ENCODE measurements around the gene PLD2.

The PLD2 gene

GRCh38 chr17:4785311-4786105 lies 21.4 kb upstream of the PLD2 start:
- H3K18ac ChIP-seq (ENCODE audit: low read depth in 1 of 2, low read length in 2 of 2), result no peak overlapping the region
- no peak overlapping the region for H3K27ac ChIP-seq (ENCODE audit: low read length, poor library complexity, severe bottlenecking)
- no peak overlapping the region for H2AK5ac ChIP-seq (ENCODE audit: low read length, severe bottlenecking)
- peaks cover 15% of the 10 kb centered on the region for H3K4me1 ChIP-seq (ENCODE audit: control insufficient read depth, insufficient read depth, low read depth, low read length)
- no peak overlapping the region for H4K91ac ChIP-seq (ENCODE audit: low read length)
- H3K9ac ChIP-seq (ENCODE audit: low read length), result peak overlapping the region; percentile 46
- H3K4me2 ChIP-seq (ENCODE audit: low read length, poor library complexity, severe bottlenecking), result no peak overlapping the region
- no peak overlapping the region for H2AFZ ChIP-seq (ENCODE audit: low read depth, low read length)
- H3K14ac ChIP-seq (ENCODE audit: low read length in 2 of 2), result no peak overlapping the region
- peak overlapping the region in 1 of 2 experiments; percentile 69 for H3K4me3 ChIP-seq (ENCODE audit: insufficient read depth in 1 of 2, low read depth in 1 of 2, low read length in 2 of 2)
- H2BK120ac ChIP-seq (ENCODE audit: low read depth, low read length), result no peak overlapping the region
- peaks cover 7% of the 10 kb centered on the region for H3K79me1 ChIP-seq (replicated peaks; ENCODE audit: low read length, poor library complexity, severe bottlenecking)
- no peak for DNase-seq
- no peak overlapping the region for H3K23ac ChIP-seq (ENCODE audit: low read length in 2 of 2)
- H4K8ac ChIP-seq (ENCODE audit: low read length), result no peak overlapping the region
- H3K36me3 ChIP-seq (ENCODE audit: control insufficient read depth in 1 of 2, insufficient read depth in 2 of 2, low read depth in 1 of 2, low read length in 2 of 2), result no peaks in the 10 kb centered on the region
- H3K4ac ChIP-seq (ENCODE audit: low read depth in 1 of 2, low read length in 2 of 2), result no peak overlapping the region
- no peak overlapping the region for H2BK15ac ChIP-seq (ENCODE audit: low read depth, poor library complexity, severe bottlenecking)
- 93% methylated on average over 61 of the region's 61 CpGs for WGBS
- no peak overlapping the region for H2BK5ac ChIP-seq (ENCODE audit: low read depth, low read length, poor library complexity, severe bottlenecking)
- H2BK12ac ChIP-seq (ENCODE audit: low read length in 2 of 2), result no peak overlapping the region
- no peaks in the 10 kb centered on the region for H3K9me3 ChIP-seq (ENCODE audit: control insufficient read depth, low read length)
- H3K27me3 ChIP-seq (ENCODE audit: control insufficient read depth in 1 of 2, insufficient read depth in 1 of 2, low read length in 2 of 2), result peaks cover 8 to 39% of the 10 kb centered on the region in 2 experiments

- peak within 1 kb of the TSS in 1 of 2 experiments; percentile 9 for H3K23ac ChIP-seq (ENCODE audit: low read length in 2 of 2)
- H2BK12ac ChIP-seq (ENCODE audit: low read length in 2 of 2), result no peak within 1 kb of the TSS
- H2AFZ ChIP-seq (ENCODE audit: low read depth, low read length), result no peak within 1 kb of the TSS
- H3K36me3 ChIP-seq (ENCODE audit: control insufficient read depth in 1 of 2, insufficient read depth in 2 of 2, low read depth in 1 of 2, low read length in 2 of 2), result no peaks in the 10 kb centered on the region
- H3K4me3 ChIP-seq (ENCODE audit: insufficient read depth in 1 of 2, low read depth in 1 of 2, low read length in 2 of 2), result peak within 1 kb of the TSS in 1 of 2 experiments; percentile 69
- no peak within 1 kb of the TSS for H2BK5ac ChIP-seq (ENCODE audit: low read depth, low read length, poor library complexity, severe bottlenecking)
- no peak within 1 kb of the TSS for H2AK5ac ChIP-seq (ENCODE audit: low read length, severe bottlenecking)
- no peaks in the 10 kb centered on the region for H3K9me3 ChIP-seq (ENCODE audit: control insufficient read depth, low read length)
- H3K27ac ChIP-seq (ENCODE audit: low read length, poor library complexity, severe bottlenecking), result no peak within 1 kb of the TSS
- peaks cover 15% of the 10 kb centered on the region for H3K4me1 ChIP-seq (ENCODE audit: control insufficient read depth, insufficient read depth, low read depth, low read length)
- H2BK15ac ChIP-seq (ENCODE audit: low read depth, poor library complexity, severe bottlenecking), result no peak within 1 kb of the TSS
- H3K18ac ChIP-seq (ENCODE audit: low read depth in 1 of 2, low read length in 2 of 2), result no peak within 1 kb of the TSS
- H3K4ac ChIP-seq (ENCODE audit: low read depth in 1 of 2, low read length in 2 of 2), result no peak within 1 kb of the TSS
- no peak for DNase-seq
- peak within 1 kb of the TSS; percentile 46 for H3K9ac ChIP-seq (ENCODE audit: low read length)
- H3K14ac ChIP-seq (ENCODE audit: low read length in 2 of 2), result no peak within 1 kb of the TSS
- 91% methylated on average over 20 of the region's 24 CpGs for WGBS
- peaks cover 8 to 34% of the 10 kb centered on the region in 2 experiments for H3K27me3 ChIP-seq (ENCODE audit: control insufficient read depth in 1 of 2, insufficient read depth in 1 of 2, low read length in 2 of 2)
- H4K91ac ChIP-seq (ENCODE audit: low read length), result no peak within 1 kb of the TSS
- H3K4me2 ChIP-seq (ENCODE audit: low read length, poor library complexity, severe bottlenecking), result no peak within 1 kb of the TSS
- H2BK120ac ChIP-seq (ENCODE audit: low read depth, low read length), result no peak within 1 kb of the TSS
- H3K79me1 ChIP-seq (replicated peaks; ENCODE audit: low read length, poor library complexity, severe bottlenecking), result peaks cover 7% of the 10 kb centered on the region
- H4K8ac ChIP-seq (ENCODE audit: low read length), result no peak within 1 kb of the TSS
Observed at GRCh38 chr17:4786106-4786511, 20.8 kb upstream of the PLD2 start, which contains the start of gene VMO1. Gene VMO1 (minus strand): TSS chr17:4786364. CDS start chr17:4786352, 12 bp downstream.

- Histone ChIP-seq H2BK5ac (ENCODE audit: low read depth, low read length, poor library complexity, severe bottlenecking) (no peak overlapping the region), H3K18ac (ENCODE audit: low read depth in 1 of 2, low read length in 2 of 2) (no peak overlapping the region), H4K91ac (ENCODE audit: low read length) (no peak overlapping the region), H2BK12ac (ENCODE audit: low read length in 2 of 2) (no peak overlapping the region), H3K9me3 (ENCODE audit: control insufficient read depth, low read length) (no peaks in the 10 kb centered on the region), H3K4ac (ENCODE audit: low read depth in 1 of 2, low read length in 2 of 2) (no peak overlapping the region), H2BK120ac (ENCODE audit: low read depth, low read length) (no peak overlapping the region), H3K14ac (ENCODE audit: low read length in 2 of 2) (no peak overlapping the region), H2BK15ac (ENCODE audit: low read depth, poor library complexity, severe bottlenecking) (no peak overlapping the region), H3K4me3 (ENCODE audit: insufficient read depth in 1 of 2, low read depth in 1 of 2, low read length in 2 of 2) (peak overlapping the region in 1 of 2 experiments; percentile 69), H3K4me1 (ENCODE audit: control insufficient read depth, insufficient read depth, low read depth, low read length) (peaks cover 15% of the 10 kb centered on the region), H2AK5ac (ENCODE audit: low read length, severe bottlenecking) (no peak overlapping the region), H3K27ac (ENCODE audit: low read length, poor library complexity, severe bottlenecking) (no peak overlapping the region), H2AFZ (ENCODE audit: low read depth, low read length) (no peak overlapping the region), H3K27me3 (ENCODE audit: control insufficient read depth in 1 of 2, insufficient read depth in 1 of 2, low read length in 2 of 2) (peaks cover 8 to 34% of the 10 kb centered on the region in 2 experiments), H3K4me2 (ENCODE audit: low read length, poor library complexity, severe bottlenecking) (no peak overlapping the region), H3K9ac (ENCODE audit: low read length) (peak overlapping the region; percentile 46), H3K36me3 (ENCODE audit: control insufficient read depth in 1 of 2, insufficient read depth in 2 of 2, low read depth in 1 of 2, low read length in 2 of 2) (no peaks in the 10 kb centered on the region), H3K79me1 (replicated peaks; ENCODE audit: low read length, poor library complexity, severe bottlenecking) (peaks cover 7% of the 10 kb centered on the region), H3K23ac (ENCODE audit: low read length in 2 of 2) (peak overlapping the region in 1 of 2 experiments; percentile 9), H4K8ac (ENCODE audit: low read length) (no peak overlapping the region)
- 86% methylated on average over 5 of the region's 6 CpGs for WGBS
- no peak for DNase-seq
Observed at GRCh38 chr17:4786516-4786915, 20.4 kb upstream of the PLD2 start.

GRCh38 chr17:4788159-4788806 lies 18.7 kb upstream of the PLD2 start:
- peaks cover 7% of the 10 kb centered on the region for H3K79me1 ChIP-seq (replicated peaks; ENCODE audit: low read length, poor library complexity, severe bottlenecking)
- H3K14ac ChIP-seq (ENCODE audit: low read length in 2 of 2), result no peak overlapping the region
- H2BK120ac ChIP-seq (ENCODE audit: low read depth, low read length), result no peak overlapping the region
- no peak overlapping the region for H3K27ac ChIP-seq (ENCODE audit: low read length, poor library complexity, severe bottlenecking)
- H3K4me3 ChIP-seq (ENCODE audit: insufficient read depth in 1 of 2, low read depth in 1 of 2, low read length in 2 of 2), result peak overlapping the region in 1 of 2 experiments; percentile 86
- H3K36me3 ChIP-seq (ENCODE audit: control insufficient read depth in 1 of 2, insufficient read depth in 2 of 2, low read depth in 1 of 2, low read length in 2 of 2), result no peaks in the 10 kb centered on the region
- peak overlapping the region; percentile 86 for H3K9ac ChIP-seq (ENCODE audit: low read length)
- H3K18ac ChIP-seq (ENCODE audit: low read depth in 1 of 2, low read length in 2 of 2), result no peak overlapping the region
- no peak overlapping the region for H3K4ac ChIP-seq (ENCODE audit: low read depth in 1 of 2, low read length in 2 of 2)
- H2AK5ac ChIP-seq (ENCODE audit: low read length, severe bottlenecking), result no peak overlapping the region
- peak overlapping the region; percentile 100 for H3K4me2 ChIP-seq (ENCODE audit: low read length, poor library complexity, severe bottlenecking)
- H3K4me1 ChIP-seq (ENCODE audit: control insufficient read depth, insufficient read depth, low read depth, low read length), result peaks cover 15% of the 10 kb centered on the region
- H2BK12ac ChIP-seq (ENCODE audit: low read length in 2 of 2), result no peak overlapping the region
- no peak overlapping the region for H3K23ac ChIP-seq (ENCODE audit: low read length in 2 of 2)
- peaks cover 3 to 23% of the 10 kb centered on the region in 2 experiments for H3K27me3 ChIP-seq (ENCODE audit: control insufficient read depth in 1 of 2, insufficient read depth in 1 of 2, low read length in 2 of 2)
- no peak overlapping the region for H2BK5ac ChIP-seq (ENCODE audit: low read depth, low read length, poor library complexity, severe bottlenecking)
- H2AFZ ChIP-seq (ENCODE audit: low read depth, low read length), result no peak overlapping the region
- DNase-seq, result no peak
- no peaks in the 10 kb centered on the region for H3K9me3 ChIP-seq (ENCODE audit: control insufficient read depth, low read length)
- H4K91ac ChIP-seq (ENCODE audit: low read length), result no peak overlapping the region
- H2BK15ac ChIP-seq (ENCODE audit: low read depth, poor library complexity, severe bottlenecking), result no peak overlapping the region
- H4K8ac ChIP-seq (ENCODE audit: low read length), result no peak overlapping the region
- 86% methylated on average over 11 of the region's 14 CpGs for WGBS

All from mesenchymal stem cell (in vitro differentiated cells and primary cell).